IMR-90 (cell line): ENCODE results near the gene ATP11A. TPM values are rescaled to one million over a fixed set of nuclear protein-coding genes. Genes with fewer than 3 reads are reported as not detected.

Experiments
- ATAC-seq: fragments of 200-7000 bp; cut with Tn5 transposase; 2 replicates; pipeline ENCODE4 v1.9.1; 2020; ENCODE audit warnings: low read depth, mild to moderate bottlenecking, moderate library complexity
- BruUV-seq: library from RNA; stranded (reverse); fragments of 400-500 nt; replicated peaks from 2 replicates; lab custom pipeline; 2021; lab: Mats Ljungman, UMichigan
- CTCF ChIA-PET: fragments of 300-600 bp; formaldehyde crosslinking; extraction: SDS; loops from one replicate; lab custom pipeline; 2021; ENCODE audit warnings: antibody characterized with exemption; lab: Yijun Ruan, JAX
- POLR2A ChIA-PET: fragments of 300-600 bp; sonication (Branson Sonifier 250); formaldehyde crosslinking; loops from one replicate; lab custom pipeline; 2022; ENCODE audit warnings: antibody characterized with exemption; ENCODE audit not compliant: unreplicated experiment; lab: Charles Lee
- DNase-seq: peaks from one replicate; pipeline ENCODE4 v3.0.0; 2013
- H2AFZ ChIP-seq: replicated peaks from 2 replicates; pipeline ENCODE3; 2013; ENCODE audit warnings: low read length, mild to moderate bottlenecking; ENCODE audit not compliant: poor library complexity
- H2AK5ac ChIP-seq: 2 replicates; pipeline ENCODE4 v1.6.1; 2013; ENCODE audit warnings: low read depth, low read length, inconsistent platforms
- H2AK9ac ChIP-seq: replicated peaks from 2 replicates; pipeline ENCODE3; 2013; ENCODE audit warnings: mild to moderate bottlenecking, low read depth, low read length, moderate library complexity; ENCODE audit not compliant: poor library complexity
- H2BK120ac ChIP-seq: 2 replicates; pipeline ENCODE4 v1.6.1; 2013; ENCODE audit warnings: low read depth, low read length, inconsistent platforms
- H2BK15ac ChIP-seq: 3 replicates; pipeline ENCODE4 v1.6.1; 2013; ENCODE audit warnings: low read depth, low read length, inconsistent platforms
- H2BK20ac ChIP-seq: 2 replicates; pipeline ENCODE4 v1.6.1; 2013; ENCODE audit warnings: low read depth, mild to moderate bottlenecking, inconsistent platforms, low read length, moderate library complexity
- H2BK5ac ChIP-seq: 2 replicates; pipeline ENCODE4 v1.6.1; 2013; ENCODE audit warnings: mild to moderate bottlenecking, low read depth, low read length, inconsistent platforms; ENCODE audit not compliant: poor library complexity, severe bottlenecking
- H3K14ac ChIP-seq: replicated peaks from 2 replicates; pipeline ENCODE4 v1.6.1; 2013; ENCODE audit warnings: low read depth, low read length, inconsistent platforms
- H3K18ac ChIP-seq: 2 replicates; pipeline ENCODE4 v1.6.1; 2013; ENCODE audit warnings: low read depth, low read length, control low read depth
- H3K23ac ChIP-seq: 2 replicates; pipeline ENCODE4 v1.6.1; 2013; ENCODE audit warnings: low read depth, low read length, inconsistent platforms
- H3K27ac ChIP-seq: 2 replicates; pipeline ENCODE4 v1.5.1; 2013; ENCODE audit warnings: mild to moderate bottlenecking, control low read depth, low read length; ENCODE audit not compliant: insufficient read depth
- H3K27me3 ChIP-seq: 2 replicates; pipeline ENCODE4 v1.6.1; 2013; ENCODE audit warnings: low read length; ENCODE audit not compliant: control insufficient read depth, insufficient read depth
- H3K36me3 ChIP-seq: 2 replicates; pipeline ENCODE4 v1.6.1; 2013; ENCODE audit warnings: low read length, mixed read lengths; ENCODE audit not compliant: control insufficient read depth, insufficient read depth
- H3K4ac ChIP-seq: 2 replicates; pipeline ENCODE4 v1.6.1; 2013; ENCODE audit warnings: low read depth, low read length, inconsistent platforms
- H3K4me1 ChIP-seq: 2 replicates; pipeline ENCODE4 v1.6.1; 2013; ENCODE audit warnings: low read length, mixed read lengths; ENCODE audit not compliant: control insufficient read depth, insufficient read depth
- H3K4me2 ChIP-seq: 2 replicates; pipeline ENCODE4 v1.6.1; 2013; ENCODE audit warnings: low read depth, mild to moderate bottlenecking, control low read depth, low read length, moderate library complexity
- H3K4me3 ChIP-seq: 2 replicates; pipeline ENCODE4 v1.5.1; 2013; ENCODE audit warnings: low read depth, mild to moderate bottlenecking, control low read depth, low read length, moderate library complexity; ENCODE audit not compliant: insufficient read depth
- H3K56ac ChIP-seq: 2 replicates; pipeline ENCODE4 v1.6.1; 2013; ENCODE audit warnings: low read length, inconsistent platforms; ENCODE audit not compliant: insufficient read depth; ENCODE audit errors: extremely low read depth
- H3K79me1 ChIP-seq, 2 experiments: 2 replicates each; pipeline ENCODE4 v1.6.1; 2013; ENCODE audit warnings: low read length in 2 of 2, inconsistent platforms in 1 of 2, low read depth in 1 of 2
- H3K9ac ChIP-seq: 2 replicates; pipeline ENCODE4 v1.6.1; 2013; ENCODE audit warnings: low read depth, low read length, control low read depth
- H3K9me1 ChIP-seq: 2 replicates; pipeline ENCODE4 v1.6.1; 2013; ENCODE audit warnings: low read length, inconsistent platforms; ENCODE audit not compliant: insufficient read depth
- H3K9me3 ChIP-seq: 2 replicates; pipeline ENCODE4 v1.6.1; 2013; ENCODE audit warnings: low read length; ENCODE audit not compliant: control insufficient read depth, insufficient read depth
- H4K20me1 ChIP-seq: 2 replicates; pipeline ENCODE4 v1.6.1; 2013; ENCODE audit warnings: low read length, inconsistent platforms; ENCODE audit not compliant: insufficient read depth
- H4K5ac ChIP-seq: 2 replicates; pipeline ENCODE4 v1.6.1; 2013; ENCODE audit warnings: mild to moderate bottlenecking, low read depth, low read length, control low read depth
- H4K8ac ChIP-seq, 2 experiments: 2 replicates each; pipeline ENCODE4 v1.6.1; 2013; ENCODE audit warnings: low read depth in 2 of 2, low read length in 2 of 2, control low read depth in 1 of 2, inconsistent platforms in 1 of 2
- H4K91ac ChIP-seq: 2 replicates; pipeline ENCODE4 v1.6.1; 2013; ENCODE audit warnings: low read depth, low read length, inconsistent platforms; ENCODE audit not compliant: insufficient read depth
- RFX5 ChIP-seq: IDR thresholded peaks from 2 replicates; pipeline ENCODE4 v1.8.0; 2012; ENCODE audit warnings: low read depth, mild to moderate bottlenecking, low read length, moderate library complexity
- WGBS, 2 experiments: methylation state at CpG; one replicate each; pipeline versions ENCODE4 v1.1.5 to v1.1.7; 2013; ENCODE audit warnings: missing lambda C conversion rate in 2 of 2; ENCODE audit not compliant: insufficient read length in 1 of 2; ENCODE audit errors: extremely low coverage in 2 of 2; 5-methylcytosine and 5-hydroxymethylcytosine counted together
- dilution Hi-C: fragments of 300-500 bp; cut with HindIII; formaldehyde crosslinking; loops from one replicate; pipeline ENCODE4 v1.14.3; 2018; ENCODE audit warnings: low sequenced_read_pairs; ENCODE audit not compliant: unreplicated experiment
- in situ Hi-C: fragments of 300-500 bp; cut with MboI; formaldehyde crosslinking; loops from 3 replicates; pipeline ENCODE4 v1.14.3; 2019; ENCODE audit warnings: low sequenced_read_pairs, inconsistent platforms, mixed read lengths
- intact Hi-C: fragments of 100-400 bp; cut with micrococcal nuclease; formaldehyde crosslinking; loops from 2 replicates; pipeline ENCODE4 v1.10.0; 2022
- polyA plus RNA-seq, 3 experiments: library from polyadenylated mRNA; depleted of rRNA; stranded (reverse); fragments of >200 nt; gene quantifications; 2 replicates each; pipeline ENCODE4 v1.2.3, GENCODE V29; 2012; ENCODE audit warnings: low replicate concordance in 1 of 3
- total RNA-seq: library from RNA; depleted of rRNA; stranded (reverse); fragments of >200 nt; gene quantifications from 2 replicates; pipeline ENCODE4 v1.2.3, GENCODE V29; 2012

Gene ATP11A
- total and polyA plus RNA-seq, 2 of the 4 experiments (the other 2 are of a cell fraction) = 8.4 to 12.0 TPM

GRCh38 chr13:112764864-112765561, 75.2 kb downstream of the ATP11A start:
- H3K4me2 ChIP-seq = no peak overlapping the region
- no peak overlapping the region for H3K9ac ChIP-seq
- no peak overlapping the region for H2AK5ac ChIP-seq
- peaks cover 8 to 14% of the 10 kb centered on the region in 2 experiments; a peak in 3 of 4 replicates for H3K79me1 ChIP-seq
- no peak for DNase-seq
- no peak overlapping the region for H3K56ac ChIP-seq
- H3K9me1 ChIP-seq = peaks cover 6% of the 10 kb centered on the region; the same call in 1 of the 2 replicates
- H3K4me3 ChIP-seq = no peak overlapping the region
- BruUV-seq = no TSS peak
- no peak overlapping the region for H3K18ac ChIP-seq
- H3K14ac ChIP-seq = no peak overlapping the region
- H4K20me1 ChIP-seq = peaks cover 12% of the 10 kb centered on the region; the same call in 1 of the 2 replicates
- ChIA-PET POLR2A (no interaction called here), CTCF (interaction anchor here (0.6 kb wide), 1 partner anchor 15 kb away, joined by 4 read pairs; no protein-coding TSS in a partner anchor)
- 83% methylated on average over 4 of the region's 23 CpGs; no CpG with 5 or more reads in 1 of the 2 experiments for WGBS, 2 experiments
- H3K4me1 ChIP-seq = peaks cover 14% of the 10 kb centered on the region
- no peak overlapping the region for H3K23ac ChIP-seq
- no peak overlapping the region for H2BK5ac ChIP-seq
- intact Hi-C loops (loop anchor here (5.0 kb wide), 1 partner anchor 73 kb away; the partner anchor contains the start of gene ATP11A), in situ Hi-C loops (no loop called here), dilution Hi-C loops (no loop called here)
- ATAC-seq = no peak
- no peak overlapping the region for H3K27ac ChIP-seq
- TF ChIP-seq RFX5 = no peak
- no peak overlapping the region for H4K91ac ChIP-seq
- H3K9me3 ChIP-seq = no peaks in the 10 kb centered on the region
- no peak overlapping the region for H2AFZ ChIP-seq
- no peak overlapping the region for H4K8ac ChIP-seq
- H2AK9ac ChIP-seq = no peak overlapping the region
- H3K4ac ChIP-seq = no peak overlapping the region
- no peak overlapping the region for H2BK15ac ChIP-seq
- no peak overlapping the region for H2BK20ac ChIP-seq
- H3K27me3 ChIP-seq = no peaks in the 10 kb centered on the region
- H2BK120ac ChIP-seq = no peak overlapping the region
- peaks cover 1% of the 10 kb centered on the region; the same call in 1 of the 2 replicates for H3K36me3 ChIP-seq
- no peak overlapping the region for H4K5ac ChIP-seq
